Measurements from ENCODE around the gene AUP1.
A peak's percentile ranks its signal among the peaks of the same experiment; 100 is the strongest.

AUP1 gene

GRCh38 chr2:74481431-74481830 is 48.1 kb downstream of the AUP1 start:
- H3K4me3 ChIP-seq (replicated peaks in 1 of 2; ENCODE audit: low read depth in 2 of 2, low read length in 2 of 2), result peak overlapping the region; percentile 65 to 91
- DNase-seq (ENCODE audit: low read depth in 2 of 2), result no peak
- no peak for TF ChIP-seq CTCF (IDR thresholded peaks at IDR 0.05; ENCODE audit: low read depth, low read length)
